HG03457 (cell line): ENCODE results near the gene KCNMA1.

Experiments used
- ATAC-seq: cut with Tn5 transposase; IDR thresholded peaks from one replicate; pipeline ENCODE4 v1.9.1; 2021; ENCODE audit warnings: moderate number of reproducible peaks; ENCODE audit not compliant: unreplicated experiment

KCNMA1 gene

DNA sequence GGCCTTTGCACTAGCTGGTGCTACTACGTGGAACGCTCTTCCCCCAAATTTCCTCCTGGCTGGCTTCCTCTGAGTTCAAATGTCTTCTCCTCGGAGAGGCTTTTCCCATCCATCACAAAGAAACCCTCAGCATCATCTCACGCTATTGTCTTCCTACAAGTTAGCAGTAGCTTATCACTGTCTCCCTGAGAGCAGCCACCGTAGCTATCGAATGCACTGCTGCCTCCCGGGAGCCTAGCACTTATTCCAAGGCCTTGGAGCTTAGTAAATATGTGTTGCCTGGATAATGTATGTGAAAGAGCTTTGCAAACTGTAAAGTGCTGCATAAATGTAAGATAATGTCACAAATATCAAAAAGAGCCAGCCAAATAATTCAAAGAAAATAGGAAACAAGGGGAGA, 124.4 kb downstream of the KCNMA1 start:
- no peak for ATAC-seq

DNA sequence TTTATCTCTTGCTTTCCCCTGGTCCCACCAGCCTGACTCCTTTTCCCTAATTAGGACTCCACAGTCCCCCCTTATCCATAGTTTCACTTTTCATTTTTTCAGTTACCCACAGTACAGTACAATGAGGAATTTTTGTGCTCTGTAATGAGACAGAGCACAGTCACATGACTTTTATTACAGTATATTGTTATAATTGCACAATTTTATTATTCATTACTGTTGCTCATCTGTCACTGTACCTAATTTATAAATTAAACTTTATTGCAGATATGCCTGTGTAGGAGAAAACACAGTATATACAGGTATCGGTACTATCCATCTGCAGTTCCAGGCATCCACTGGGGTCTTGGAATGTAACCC, 125.4 kb downstream of the KCNMA1 start:
- ATAC-seq: no peak

DNA sequence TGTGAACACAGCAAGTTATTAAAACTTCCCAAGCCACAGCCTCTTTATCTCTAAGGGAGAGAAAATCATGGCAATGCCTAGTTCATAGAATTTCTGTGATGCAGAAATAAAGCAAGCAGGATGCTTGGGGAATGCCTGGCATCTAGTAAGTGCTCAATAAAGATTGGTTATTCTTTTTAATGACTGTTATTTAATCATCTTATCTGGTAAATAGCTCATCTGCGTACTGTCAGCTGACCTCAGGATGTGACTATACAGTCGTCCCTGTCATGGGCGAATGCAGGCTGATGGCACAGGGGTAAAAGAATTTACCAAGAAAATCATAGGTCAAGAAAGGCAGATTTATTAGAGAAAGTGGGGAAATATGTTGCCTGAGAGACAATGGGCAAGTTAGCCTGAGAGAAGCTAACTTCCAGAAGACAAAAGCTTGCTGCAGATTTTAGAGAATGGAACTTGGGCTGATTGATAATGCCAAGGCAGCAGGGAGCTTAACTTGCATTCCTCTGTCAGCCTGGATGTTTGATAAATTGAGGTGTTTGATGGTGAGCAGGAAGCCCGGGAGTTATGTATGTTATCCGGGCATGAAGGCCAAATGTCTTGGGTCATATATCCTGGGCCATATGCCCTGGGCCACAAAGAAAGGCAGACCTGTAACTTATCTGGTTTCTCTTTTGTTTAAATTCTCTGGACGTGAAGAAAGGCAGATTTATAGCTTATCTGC, 126.0 kb downstream of the KCNMA1 start:
- no peak for ATAC-seq

DNA sequence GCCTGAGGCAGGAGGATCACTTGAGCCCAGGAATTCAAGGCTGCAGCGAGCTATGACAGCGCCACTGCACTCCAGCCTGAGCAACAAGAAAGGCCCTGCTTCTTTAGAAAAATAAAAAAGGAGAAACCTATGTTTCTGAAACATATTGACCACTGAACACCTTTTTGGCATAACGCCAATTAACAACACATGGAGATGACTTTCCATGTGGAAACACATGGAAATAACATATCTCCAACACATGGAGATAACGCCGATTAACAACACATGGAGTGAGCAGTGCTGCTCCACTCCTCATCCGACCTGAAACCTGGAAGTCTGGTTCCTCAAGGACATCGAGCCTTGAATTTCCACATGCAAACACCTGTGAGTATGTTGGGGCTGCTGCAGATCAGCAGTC, 126.9 kb downstream of the KCNMA1 start:
- ATAC-seq: no peak

DNA sequence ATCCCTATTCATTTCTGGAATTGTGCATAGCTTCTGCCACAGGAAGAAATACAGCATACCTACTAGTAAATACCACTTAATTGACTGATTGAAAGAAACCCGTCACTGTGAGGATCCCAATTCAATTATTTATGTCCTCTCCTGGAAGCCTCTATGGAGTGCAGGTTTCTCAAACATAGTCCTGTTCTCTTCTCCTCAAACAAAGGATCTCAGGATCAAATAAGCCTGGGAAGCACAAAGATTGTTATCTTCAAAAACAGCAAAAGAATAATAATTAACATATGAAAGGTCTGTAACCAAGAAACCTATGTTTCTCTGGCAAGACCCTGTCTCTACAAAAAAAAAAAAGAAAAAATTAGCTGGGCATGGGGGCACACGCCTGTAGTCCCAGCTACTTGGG, 127.3 kb downstream of the KCNMA1 start:
- no peak for ATAC-seq

DNA sequence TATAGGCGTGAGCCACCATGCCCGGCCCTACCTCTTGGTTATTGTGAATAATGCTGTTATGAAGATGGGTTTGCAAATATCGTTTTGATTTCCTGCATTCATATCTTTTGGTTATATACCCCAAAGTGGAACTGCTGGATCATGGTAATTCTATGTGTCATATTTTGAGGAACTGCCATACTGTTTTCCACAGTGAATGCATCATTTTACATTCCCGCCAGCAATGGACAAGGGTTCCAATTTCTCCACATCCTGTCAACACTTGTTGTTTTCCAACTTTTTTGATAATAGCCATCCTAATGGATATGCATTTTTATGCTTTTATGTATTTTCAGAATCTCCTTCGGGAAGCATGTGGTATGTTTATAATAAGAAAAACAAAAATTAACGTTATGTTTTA, 128.2 kb downstream of the KCNMA1 start:
- ATAC-seq: no peak

DNA sequence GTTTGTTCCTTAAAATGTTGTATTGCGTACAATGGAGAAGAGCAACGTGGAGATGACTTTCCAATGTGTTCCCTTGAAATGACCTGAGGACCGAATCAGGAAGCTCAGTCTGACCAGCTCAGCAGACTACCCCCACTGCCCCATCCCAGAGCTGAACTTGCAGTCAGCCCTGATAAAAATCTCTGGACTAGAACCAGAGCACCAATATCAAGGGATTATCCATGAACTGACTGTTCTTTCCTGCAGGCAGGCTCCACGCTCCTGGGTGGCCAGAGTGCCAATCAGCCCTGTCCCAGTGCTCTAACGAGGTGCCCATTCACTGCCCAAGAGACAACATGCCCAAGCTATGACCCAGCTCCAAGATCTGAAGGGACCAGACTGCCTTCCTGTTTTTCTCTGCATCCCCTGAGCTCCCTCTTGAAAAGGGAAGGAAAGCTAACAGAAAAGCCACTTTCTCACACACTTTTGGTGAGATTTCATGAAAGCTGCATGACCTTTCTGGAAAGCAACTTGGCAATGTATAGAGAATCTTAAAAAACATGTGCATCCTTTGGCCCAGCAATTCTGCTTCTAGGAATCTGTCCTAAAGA, 130.2 kb downstream of the KCNMA1 start:
- ATAC-seq: no peak

DNA sequence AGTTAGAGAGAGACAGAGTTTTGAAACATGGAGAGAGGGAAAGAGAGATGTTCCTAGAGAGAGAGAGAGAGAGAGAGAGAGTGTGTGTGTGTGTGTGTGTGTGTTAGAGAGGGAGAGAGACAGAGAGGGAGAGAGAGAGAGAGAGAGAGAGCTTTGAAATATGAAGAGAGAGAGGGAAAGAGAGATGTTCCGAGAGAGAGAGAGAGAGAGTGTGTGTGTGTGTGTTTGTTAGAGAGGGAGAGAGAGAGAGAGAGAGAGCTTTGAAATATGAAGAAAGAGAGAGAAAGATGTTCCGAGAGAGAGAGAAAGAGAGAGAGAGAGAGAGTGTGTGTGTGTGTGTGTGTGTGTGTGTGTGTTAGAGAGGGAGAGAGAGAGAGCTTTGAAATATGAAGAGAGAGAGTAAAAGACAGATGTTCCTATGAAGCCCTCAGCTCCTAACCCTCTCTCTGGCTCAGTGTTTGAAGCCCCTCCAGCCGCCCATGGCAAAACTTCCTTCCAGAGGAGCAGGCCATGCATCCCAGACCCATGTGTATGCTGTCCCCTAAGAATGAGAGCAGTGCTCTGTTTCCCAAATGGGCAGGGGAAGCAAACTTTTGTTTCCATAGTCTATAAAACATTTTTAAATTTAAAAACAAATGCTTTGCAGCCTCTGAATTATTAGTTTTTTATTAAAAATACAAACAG, 130.9 kb downstream of the KCNMA1 start:
- no peak for ATAC-seq

DNA sequence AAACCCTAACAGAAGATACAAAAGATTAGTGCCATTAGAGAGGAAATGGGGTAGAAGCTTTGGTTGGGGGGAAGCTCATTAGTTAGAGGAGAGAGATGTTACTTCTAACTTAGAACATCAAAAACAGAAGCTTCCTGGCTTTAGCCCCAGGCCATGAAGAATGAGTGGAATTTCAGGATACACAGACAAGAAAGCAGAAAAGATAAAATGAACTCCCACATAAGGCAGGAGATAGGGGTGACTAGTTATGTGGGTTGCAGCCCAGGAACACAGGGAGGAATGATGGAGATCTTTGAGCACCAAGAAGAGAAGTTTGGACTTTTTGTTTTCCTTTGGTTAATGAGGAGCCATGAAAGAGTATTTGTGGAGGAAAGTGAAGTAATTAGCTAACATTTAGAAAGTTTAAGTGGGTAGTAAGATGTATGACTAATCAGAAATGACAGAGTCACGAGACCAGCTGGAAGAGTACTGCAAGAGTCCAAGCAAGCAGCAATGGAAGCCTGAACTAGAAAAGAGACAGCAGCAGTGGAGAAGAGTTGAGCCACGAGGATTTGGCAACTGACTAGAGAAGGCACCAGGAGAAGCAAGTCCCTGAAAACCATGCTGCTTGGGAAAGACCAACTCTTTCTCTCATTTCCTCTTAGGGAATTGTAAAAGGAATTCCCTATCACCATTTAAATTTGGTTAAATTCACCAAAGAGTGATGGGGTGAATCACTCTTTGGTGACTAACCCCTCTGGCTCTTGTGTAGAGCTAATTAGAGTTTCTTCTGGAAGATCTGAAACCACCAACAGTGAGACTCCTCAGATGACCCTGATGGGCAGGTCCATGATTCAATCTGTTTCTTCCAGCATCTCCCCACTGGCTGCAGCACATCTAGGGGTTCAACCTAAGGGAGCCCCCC, 131.9 kb downstream of the KCNMA1 start:
- no peak for ATAC-seq

DNA sequence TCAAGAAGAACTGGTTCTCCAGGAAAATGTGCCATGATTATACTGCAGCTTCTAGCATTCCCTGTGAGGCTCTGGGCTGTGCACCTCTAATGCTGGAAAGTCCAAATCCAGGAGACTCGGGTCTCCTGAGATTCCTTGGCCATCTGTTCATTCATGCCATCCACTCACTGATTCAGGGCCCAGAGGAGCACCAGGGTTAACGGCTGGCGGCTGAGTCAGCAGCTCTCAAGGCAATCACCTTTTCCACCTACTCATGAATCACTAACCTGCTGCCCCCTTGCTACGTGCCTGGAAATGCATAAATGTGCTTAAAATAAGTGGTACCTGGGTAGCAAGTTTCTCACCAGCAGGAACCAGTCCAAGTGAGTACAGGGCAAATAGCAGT, 132.7 kb downstream of the KCNMA1 start:
- no peak for ATAC-seq

DNA sequence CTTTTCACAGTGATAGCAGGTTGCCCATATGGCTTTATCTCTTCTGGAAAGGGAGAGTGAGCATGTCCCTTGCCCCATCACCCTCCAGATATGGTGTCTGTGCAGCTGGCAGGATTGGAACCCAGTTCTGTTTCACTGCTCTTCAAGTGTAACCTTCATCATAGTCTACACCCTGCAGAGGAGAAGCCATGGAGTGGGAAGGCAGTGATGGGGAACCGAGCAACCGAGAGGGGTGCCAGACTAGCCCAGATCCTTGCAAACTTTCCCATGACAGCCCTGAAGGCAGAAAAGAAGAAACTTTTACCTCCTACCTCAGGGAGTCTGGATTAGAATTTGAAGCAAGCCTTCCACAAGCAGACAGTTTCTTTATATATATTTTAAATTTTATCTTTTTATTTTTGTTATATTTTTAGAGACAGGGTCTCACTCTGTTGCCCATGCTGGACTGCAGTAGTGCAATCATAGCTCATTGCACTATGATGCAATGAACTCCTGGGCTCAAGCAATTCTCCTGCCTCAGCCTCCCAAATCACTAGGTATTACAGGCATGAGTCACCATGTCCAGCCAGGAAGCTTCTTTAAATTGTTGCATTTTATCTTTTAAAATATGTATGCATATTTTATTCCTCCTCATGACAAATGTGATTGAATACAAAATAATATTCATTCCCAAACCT, 133.3 kb downstream of the KCNMA1 start:
- ATAC-seq: no peak

DNA sequence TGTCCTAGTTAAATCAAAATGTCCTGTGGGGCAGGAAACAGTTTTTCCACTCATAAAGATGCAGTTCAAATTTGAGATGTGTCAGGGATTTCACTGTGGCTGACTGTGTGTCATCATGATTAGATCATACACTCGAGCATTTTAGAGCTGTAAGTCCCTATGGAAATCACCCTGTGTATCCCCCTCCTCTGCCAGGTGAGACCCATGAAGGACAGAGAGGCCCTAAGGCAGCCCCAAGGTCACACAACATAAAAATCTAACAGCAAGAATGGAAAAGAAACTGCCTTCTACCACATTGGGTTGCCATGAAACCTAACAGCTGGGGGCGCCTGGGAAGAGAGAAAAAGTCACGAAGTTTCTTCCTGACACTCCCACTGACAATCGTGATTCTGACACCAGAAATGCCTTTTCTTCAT, 135.8 kb downstream of the KCNMA1 start:
- no peak for ATAC-seq

DNA sequence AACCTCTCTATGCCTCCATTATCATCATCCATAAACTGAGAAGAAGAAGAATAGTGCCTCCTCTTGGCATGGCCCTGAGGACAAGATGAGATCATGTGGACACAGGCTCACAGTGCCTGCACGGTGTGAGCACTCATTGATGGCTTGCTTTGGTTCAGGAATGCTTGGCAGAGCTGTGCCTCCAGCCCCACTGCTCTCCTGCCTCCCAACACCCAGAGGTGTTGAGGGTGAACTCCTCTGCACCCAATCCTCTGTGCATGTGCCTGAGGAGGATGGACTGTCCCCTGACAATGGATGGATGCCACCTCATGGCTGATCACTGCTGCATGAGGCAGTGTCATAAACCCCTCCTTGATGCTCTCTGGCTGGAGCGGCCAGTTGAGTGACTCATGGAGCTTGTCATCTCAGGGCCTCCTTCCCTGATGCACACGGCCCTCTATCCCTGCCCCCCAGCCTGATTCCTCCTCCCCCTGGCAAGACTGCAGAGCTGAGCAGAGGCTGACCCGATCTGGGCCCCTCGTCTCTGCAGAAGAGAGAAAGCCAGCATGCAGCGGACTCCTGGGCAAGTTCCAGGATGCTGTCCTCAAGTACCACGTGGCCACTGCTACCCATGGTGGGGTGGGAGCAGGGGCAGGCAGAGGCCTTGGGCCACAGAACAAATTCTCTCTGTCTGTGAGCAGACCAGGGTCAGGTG, 136.3 kb downstream of the KCNMA1 start:
- ATAC-seq: no peak

DNA sequence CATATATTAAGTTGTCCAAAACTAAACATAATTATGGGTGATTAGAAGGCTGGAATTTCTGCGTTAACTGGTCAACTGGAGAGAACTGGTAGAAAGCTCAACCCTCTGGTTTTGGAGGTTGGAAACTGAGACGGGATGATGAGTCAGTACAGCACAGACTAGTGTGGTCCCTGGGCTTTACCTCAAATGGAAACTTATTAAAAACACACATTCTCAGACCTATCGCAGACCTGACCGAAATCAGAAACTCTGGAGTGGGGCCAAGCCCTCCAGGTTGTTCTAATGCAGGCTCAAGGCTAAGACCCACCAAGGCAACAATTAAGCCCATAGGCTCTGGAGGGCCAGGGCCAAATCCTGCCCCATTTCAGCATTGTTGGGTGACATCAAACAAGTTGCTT, 136.9 kb downstream of the KCNMA1 start:
- no peak for ATAC-seq

DNA sequence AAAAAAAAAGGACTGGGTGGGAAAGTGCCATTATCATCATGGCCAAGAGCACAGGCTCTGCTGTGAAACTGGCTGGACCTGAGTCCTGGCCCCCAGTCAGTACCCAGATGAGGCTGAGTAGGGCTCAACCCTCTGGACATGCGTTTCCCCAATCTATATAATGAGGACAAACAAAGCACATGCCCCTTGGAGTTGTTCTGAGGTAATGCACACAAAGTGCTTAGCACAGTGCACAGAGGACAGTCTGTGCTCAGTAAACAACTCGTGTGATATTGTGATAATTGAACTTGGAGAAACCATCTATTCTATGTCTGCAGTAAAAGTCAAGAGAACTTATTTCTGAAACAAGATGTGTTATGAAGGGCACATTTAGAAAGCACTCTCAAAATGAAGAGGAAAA, 138.8 kb downstream of the KCNMA1 start:
- ATAC-seq: no peak

DNA sequence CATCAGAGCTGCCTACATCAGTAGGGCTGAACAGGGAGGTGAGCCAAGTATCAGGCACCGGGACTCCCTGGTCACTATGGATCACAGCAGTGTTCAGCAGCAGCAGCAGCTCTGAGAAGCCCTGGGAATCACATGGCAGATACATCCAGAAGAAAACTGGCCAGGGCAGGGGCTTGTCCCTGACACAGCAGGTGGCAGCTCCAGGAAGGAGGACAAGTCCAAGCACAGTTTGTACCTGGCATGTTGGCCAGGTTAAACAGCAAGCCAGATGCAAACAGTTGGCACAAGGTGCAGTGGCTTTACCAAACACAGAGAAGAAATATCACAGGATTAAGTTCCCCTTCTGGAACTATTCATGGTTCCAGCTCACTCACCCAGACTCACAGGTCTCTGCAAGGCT, 139.4 kb downstream of the KCNMA1 start:
- no peak for ATAC-seq

DNA sequence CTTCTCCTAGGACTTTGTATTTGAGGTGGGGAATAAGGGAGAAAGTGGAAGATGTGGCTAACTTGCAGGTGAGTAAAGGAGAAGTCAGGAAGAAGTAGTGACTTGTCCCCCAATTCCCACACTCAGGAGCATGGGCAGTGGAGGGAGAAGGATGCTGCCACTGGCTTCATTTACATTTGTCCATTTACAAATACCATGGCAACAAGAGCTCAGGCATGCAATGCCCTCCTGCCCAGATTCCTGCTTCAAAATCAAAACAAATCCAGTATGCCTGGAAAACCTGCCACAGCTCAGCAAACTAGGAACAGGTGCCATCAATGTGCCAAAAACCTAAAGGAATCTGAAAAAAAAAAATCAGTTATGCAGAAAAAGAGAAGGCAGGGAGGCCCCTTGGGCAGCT, 139.9 kb downstream of the KCNMA1 start:
- no peak for ATAC-seq

DNA sequence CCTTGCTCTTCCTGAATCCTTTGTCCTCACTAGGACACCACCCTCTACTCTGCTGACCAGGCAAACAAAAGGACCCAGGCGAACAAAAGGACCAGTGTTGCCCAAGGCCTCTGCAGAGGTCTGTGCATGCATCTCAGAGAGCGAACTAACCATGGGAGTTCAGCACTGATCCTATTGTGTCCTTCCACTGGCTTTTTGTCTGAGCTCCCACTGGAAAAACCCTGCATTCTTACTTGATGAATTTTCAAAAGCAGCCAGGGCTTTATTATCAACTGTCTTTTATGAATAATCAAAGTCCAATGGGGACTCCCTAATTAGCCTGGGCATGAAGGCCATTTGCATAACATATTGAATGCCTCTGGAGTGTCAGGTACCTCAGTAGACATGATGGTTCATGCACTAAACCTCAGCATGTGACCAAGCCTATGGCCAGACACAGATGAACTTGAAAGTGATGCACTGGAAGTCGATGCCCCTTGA, 140.6 kb downstream of the KCNMA1 start:
- no peak for ATAC-seq

DNA sequence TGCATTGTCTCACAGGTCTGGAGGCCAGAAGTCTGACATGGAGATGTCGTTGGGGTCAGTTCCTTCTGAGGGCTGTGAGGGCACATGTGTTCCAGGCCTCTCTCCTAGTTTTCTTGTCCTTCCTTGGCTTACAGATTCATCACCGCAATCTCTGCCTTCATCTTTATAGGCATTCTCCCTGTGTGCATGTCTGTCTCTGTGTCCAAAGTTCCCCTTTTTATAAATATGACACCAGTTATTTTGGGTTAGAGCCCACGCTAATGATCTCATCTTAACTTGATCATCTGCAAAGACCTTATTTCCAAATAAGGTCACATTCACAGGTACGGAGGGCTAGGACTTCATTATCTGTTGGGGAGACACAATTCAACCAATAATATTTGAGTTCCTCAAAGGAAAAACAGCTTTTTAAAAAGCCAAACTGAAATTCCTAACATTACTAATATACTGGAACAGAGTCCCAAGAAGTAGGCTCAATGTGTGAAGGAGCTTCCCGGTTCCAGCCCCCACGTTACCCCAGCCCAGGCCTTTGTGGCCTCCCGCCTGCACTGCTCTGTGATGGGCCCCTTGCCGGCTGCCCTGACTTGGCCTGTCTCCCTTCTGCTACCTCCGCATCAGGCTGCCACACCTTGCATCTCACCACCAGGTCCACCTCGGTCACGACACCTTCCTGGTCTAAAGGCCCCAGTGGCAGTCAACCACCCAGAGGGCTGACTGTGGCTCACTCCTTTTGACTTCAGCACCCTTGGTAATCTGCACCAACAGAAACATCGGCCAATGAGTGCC, 142.7 kb downstream of the KCNMA1 start:
- ATAC-seq: no peak
